ENCODE measurements around the gene PCDHB4. TPM values are rescaled to one million over a fixed set of nuclear protein-coding genes. Genes with fewer than 3 reads are reported as not detected.

Gene PCDHB4
- total and polyA plus RNA-seq, 2 of the 8 experiments (the other 6 are each of a cell fraction or from before 2014, with no cell fraction given), result 1.3 to 1.5 TPM

GRCh38 chr5:141095263-141095641 lies 26.4 kb upstream of the PCDHB4 start:
- WGBS, 2 experiments (ENCODE audit: extremely low coverage in 1 of 2, insufficient coverage in 1 of 2, insufficient read length in 1 of 2, insufficient replicate concordance in 2 of 2, low coverage in 1 of 2, low lambda C conversion rate in 2 of 2, missing lambda C conversion rate in 1 of 2), result 58% methylated on average over 12 of the region's 12 CpGs; no CpG with 5 or more reads in 1 of the 2 experiments
- no peaks in the 10 kb centered on the region for H4K20me1 ChIP-seq (replicated peaks in 1 of 2; ENCODE audit: control insufficient read depth in 1 of 2, insufficient read depth in 2 of 2, low read length in 2 of 2)
- no peak overlapping the region for H2AFZ ChIP-seq (ENCODE audit: low read length)
- no peak overlapping the region for H3K23ac ChIP-seq (ENCODE audit: insufficient read length)
- H3K4me3 ChIP-seq (ENCODE audit: extremely low read depth in 1 of 4, insufficient read depth in 2 of 4, low read depth in 3 of 4, low read length in 4 of 4), result peak overlapping the region; percentile 80 to 99 (median 92)
- no peak overlapping the region for H4K5ac ChIP-seq (ENCODE audit: insufficient read length, low read depth, low read length)
- no peak overlapping the region for H2BK12ac ChIP-seq (ENCODE audit: low read depth, low read length)
- no peak overlapping the region; the same call in 1 of the 2 replicates for H3K18ac ChIP-seq (ENCODE audit: extremely low read depth, low read length)
- POLR2A ChIA-PET (ENCODE audit: partially characterized antibody), result interaction anchor here (0.8 to 2.0 kb wide), 15 partner anchors 9 to 275 kb away, joined by 3 to 14 read pairs (median 5); partner anchors contain the start of genes PCDHA11, PCDHA6, PCDHB12 and PCDHB16
- no peaks in the 10 kb centered on the region for H3K27me3 ChIP-seq (replicated peaks in 1 of 4; ENCODE audit: control insufficient read depth in 3 of 4, extremely low read depth in 1 of 4, insufficient read depth in 3 of 4, low read length in 3 of 4)
- H3K79me2 ChIP-seq (ENCODE audit: control insufficient read depth in 1 of 2, insufficient read depth in 2 of 2, low read length in 2 of 2), result peaks cover 0 to 19% of the 10 kb centered on the region in 2 experiments; a peak in 3 of 4 replicates
- CTCF ChIA-PET (ENCODE audit: partially characterized antibody), result interaction anchor here (0.6 to 2.8 kb wide), 36 partner anchors 9 to 469 kb away, joined by 3 to 24 read pairs (median 4); partner anchors contain the start of genes PCDHB10, PCDHB12, PCDHB15 and PCDHB16
- no peak overlapping the region for H2BK5ac ChIP-seq (ENCODE audit: low read depth, low read length)
- no peak overlapping the region for H2BK120ac ChIP-seq (replicated peaks; ENCODE audit: low read depth, low read length)
- peak overlapping the region; percentile 79 to 80 for H3K4me2 ChIP-seq (ENCODE audit: insufficient read depth in 1 of 2, low read depth in 2 of 2, low read length in 2 of 2)
- H3K4me1 ChIP-seq (replicated peaks in 1 of 4; ENCODE audit: control insufficient read depth in 3 of 4, insufficient read depth in 4 of 4, low read length in 3 of 4), result no peaks in the 10 kb centered on the region; a peak in 4 of 7 replicates
- H3K14ac ChIP-seq (ENCODE audit: insufficient read length), result no peak overlapping the region
- H3K4ac ChIP-seq (replicated peaks; ENCODE audit: insufficient read length, low read depth, low read length), result no peak overlapping the region
- FAIRE-seq, result peak; percentile 55
- H3K79me1 ChIP-seq (ENCODE audit: low read depth, low read length), result no peaks in the 10 kb centered on the region
- no peak overlapping the region for H3K56ac ChIP-seq (replicated peaks; ENCODE audit: insufficient read length, low read depth, low read length)
- no peak overlapping the region for H4K91ac ChIP-seq (replicated peaks; ENCODE audit: insufficient read length, low read length)
- no peak overlapping the region for H2AK5ac ChIP-seq (ENCODE audit: low read depth, low read length)
- H3K36me3 ChIP-seq (ENCODE audit: control insufficient read depth in 2 of 4, insufficient read depth in 4 of 4, low read length in 3 of 4), result peaks cover 0 to 10% (median 0%) of the 10 kb centered on the region in 4 experiments; a peak in 2 of 8 replicates
- H3K9ac ChIP-seq (replicated peaks in 1 of 4; ENCODE audit: extremely low read depth in 1 of 4, low read depth in 3 of 4, low read length in 3 of 4), result peak overlapping the region; percentile 36 to 98 (median 93)
- no peak for DNase-seq (ENCODE audit: low read depth in 1 of 2, low spot score in 2 of 2)
- peaks cover 3% of the 10 kb centered on the region for H3K23me2 ChIP-seq (ENCODE audit: low read depth, low read length)
- no peak overlapping the region for H3K27ac ChIP-seq (ENCODE audit: low read depth, low read length)
- no peak overlapping the region for H4K8ac ChIP-seq (ENCODE audit: extremely low read depth, insufficient read depth, low read length)
- peaks cover 0 to 7% of the 10 kb centered on the region in 2 experiments; a peak in 1 of 4 replicates for H3K9me3 ChIP-seq (ENCODE audit: insufficient read depth in 2 of 2, low read depth in 1 of 2, low read length in 1 of 2)
- H2BK20ac ChIP-seq (ENCODE audit: low read length), result no peak overlapping the region
- no peak overlapping the region for H2BK15ac ChIP-seq (ENCODE audit: low read length)
- TF ChIP-seq JUND (IDR thresholded peaks at IDR 0.05; ENCODE audit: low read length), result no peak
- TF ChIP-seq BRCA1 (IDR thresholded peaks at IDR 0.05; ENCODE audit: low read depth, low read length), result no peak
- no peak for TF ChIP-seq TAF1 (IDR thresholded peaks at IDR 0.05; ENCODE audit: low read depth, low read length)
- no peak for TF ChIP-seq TAF7 (optimal IDR thresholded peaks at IDR 0.05; ENCODE audit: borderline replicate concordance, low read depth, low read length)
- no peak for TF ChIP-seq YY1 (IDR thresholded peaks at IDR 0.05; ENCODE audit: low read depth, low read length)
- no peak for TF ChIP-seq SIRT6 (IDR thresholded peaks at IDR 0.05; ENCODE audit: low read length)
- TF ChIP-seq KDM4A (IDR thresholded peaks at IDR 0.05; ENCODE audit: low read depth, low read length, severe bottlenecking), result peak; percentile 1
- TF ChIP-seq, protein P1, sequence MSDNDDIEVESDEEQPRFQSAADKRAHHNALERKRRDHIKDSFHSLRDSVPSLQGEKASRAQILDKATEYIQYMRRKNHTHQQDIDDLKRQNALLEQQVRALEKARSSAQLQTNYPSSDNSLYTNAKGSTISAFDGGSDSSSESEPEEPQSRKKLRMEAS (IDR thresholded peaks at IDR 0.05), result 0 out of 2 replicates have a peak, but pooled peaks have one; percentile 11
- TF ChIP-seq CEBPB (IDR thresholded peaks at IDR 0.05; ENCODE audit: low read depth, low read length), result no peak
- TF ChIP-seq ZNF274 (IDR thresholded peaks at IDR 0.05; ENCODE audit: borderline replicate concordance, extremely low read depth, low read length), result no peak
- no peak for TF ChIP-seq SIN3A (conservative IDR thresholded peaks at IDR 0.05 in 1 of 2, IDR thresholded peaks at IDR 0.05 in 1 of 2; ENCODE audit: low read depth in 1 of 2, low read length in 2 of 2)
- no peak for TF ChIP-seq CHD2 (IDR thresholded peaks at IDR 0.05; ENCODE audit: low read length)
- TF ChIP-seq E2F6 (IDR thresholded peaks at IDR 0.05), result peak; percentile 70

Measured in H1 (cell line).